NCI-H187 treated with DMSO at 0.1 percent for 48 hours (cell line): Measurements from ENCODE around the gene CASZ1.
A peak's percentile ranks its signal among the peaks of the same experiment; 100 is the strongest.

Source experiments
- DNase-seq: peaks from one replicate; lab custom pipeline; 2025; lab: John Stamatoyannopoulos, UW

The CASZ1 gene

GRCh38 chr1:10686404-10687040 lies 109.9 kb downstream of the CASZ1 start:
- no peak for DNase-seq

GRCh38 chr1:10685808-10686403 lies 110.5 kb downstream of the CASZ1 start:
- no peak for DNase-seq

GRCh38 chr1:10685196-10685807 lies 111.1 kb downstream of the CASZ1 start:
- DNase-seq, result no peak

- no peak for DNase-seq
These were observed 112.2 kb downstream of the CASZ1 start for GRCh38 chr1:10684221-10684620.

GRCh38 chr1:10682449-10683309 lies 113.8 kb downstream of the CASZ1 start:
- peak; percentile 16 for DNase-seq

GRCh38 chr1:10682108-10682445 lies 114.4 kb downstream of the CASZ1 start:
- DNase-seq, result no peak

GRCh38 chr1:10681296-10682107 lies 114.9 kb downstream of the CASZ1 start:
- no peak for DNase-seq

GRCh38 chr1:10680487-10680886 lies 116.0 kb downstream of the CASZ1 start:
- no peak for DNase-seq

- peak; percentile 35 for DNase-seq
These were observed 116.8 kb downstream of the CASZ1 start for GRCh38 chr1:10679496-10680220.

- no peak for DNase-seq
These were observed 117.6 kb downstream of the CASZ1 start for GRCh38 chr1:10678852-10679251.

GRCh38 chr1:10678402-10678801 lies 118.0 kb downstream of the CASZ1 start:
- DNase-seq, result no peak

- DNase-seq, result no peak
These were observed 118.7 kb downstream of the CASZ1 start for GRCh38 chr1:10677491-10678391.

GRCh38 chr1:10676963-10677362 lies 119.5 kb downstream of the CASZ1 start:
- DNase-seq, result no peak

GRCh38 chr1:10675813-10676212 lies 120.6 kb downstream of the CASZ1 start:
- no peak for DNase-seq

GRCh38 chr1:10674700-10675609 lies 121.5 kb downstream of the CASZ1 start:
- no peak for DNase-seq

- DNase-seq, result no peak
These were observed 122.2 kb downstream of the CASZ1 start for GRCh38 chr1:10674222-10674621.

GRCh38 chr1:10673109-10673711 lies 123.2 kb downstream of the CASZ1 start:
- no peak for DNase-seq

GRCh38 chr1:10672343-10673050 lies 123.9 kb downstream of the CASZ1 start:
- DNase-seq, result no peak
